Measurements from ENCODE around the gene ANKRD2. TPM values are rescaled to one million over a fixed set of nuclear protein-coding genes. Genes with fewer than 3 reads are reported as not detected.
"Not testable (repeated sequence)": the region's sequence is repeated elsewhere in the genome, so short reads cannot be mapped to it uniquely, and the experiment has no call there.

Gene ANKRD2
- total RNA-seq, 3 donors from 2014 or later (not counting 1 experiment from before 2014, with no cell fraction given) = not detected

- H3K27ac Mint-ChIP-seq; H3K27ac ChIP-seq (ENCODE audit: low read length); H3K27me3 Mint-ChIP-seq (ENCODE audit: low read depth in 2 of 2); H3K9me3 Mint-ChIP-seq; H3K4me1 Mint-ChIP-seq; DNase-seq; H3K4me3 Mint-ChIP-seq; intact Hi-C loops (cut with micrococcal nuclease); H3K4me1 ChIP-seq (ENCODE audit: control insufficient read depth, insufficient read depth, low read length); ATAC-seq; H3K27me3 ChIP-seq (ENCODE audit: control insufficient read depth, insufficient read depth, low read length); H3K4me3 ChIP-seq (ENCODE audit: low read length); H3K9me3 ChIP-seq (ENCODE audit: control insufficient read depth, insufficient read depth, low read length); H3K36me3 Mint-ChIP-seq; H3K36me3 ChIP-seq (ENCODE audit: control insufficient read depth, insufficient read depth, low read length): not testable (repeated sequence)
- WGBS (ENCODE audit: insufficient coverage) = 86% methylated on average over 17 of the region's 17 CpGs
These were observed 11.7 kb upstream of the ANKRD2 start for GRCh38 chr10:97560731-97561381.

DNA sequence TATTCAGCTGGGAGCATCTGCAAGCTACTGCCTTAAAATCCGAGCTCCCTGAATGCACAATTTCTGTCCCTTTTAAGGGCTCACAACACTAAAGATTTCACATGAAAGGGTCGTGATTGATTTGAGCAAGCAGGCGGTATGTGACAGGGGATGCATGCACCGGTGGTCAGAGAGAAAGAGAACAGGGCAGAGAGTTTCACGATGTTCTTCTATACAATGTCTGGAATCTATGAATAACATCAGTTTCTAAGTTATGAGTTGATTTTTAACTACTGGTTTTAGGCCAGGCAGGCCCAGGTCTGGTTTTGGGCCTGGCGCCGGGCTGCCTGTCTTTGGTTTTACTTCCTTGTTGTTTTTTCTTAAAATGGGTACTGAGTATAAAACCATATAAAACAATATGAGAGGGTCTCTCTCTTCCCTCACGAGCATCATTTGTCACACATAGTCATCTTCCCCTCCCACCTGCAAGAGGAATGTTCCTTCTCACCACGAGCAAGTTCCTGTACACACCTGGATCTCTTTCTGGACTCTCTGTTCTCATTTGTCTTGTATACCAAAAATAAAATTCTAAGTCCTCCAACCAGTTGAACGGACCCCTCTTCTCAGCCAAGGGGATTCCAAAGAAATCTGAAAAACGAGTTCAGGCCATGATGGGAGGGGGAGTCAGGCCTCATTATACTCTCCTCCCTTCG lies 11.0 kb upstream of the ANKRD2 start:
- H3K27ac ChIP-seq (ENCODE audit: low read length); H3K27ac Mint-ChIP-seq; H3K27me3 Mint-ChIP-seq (ENCODE audit: low read depth in 2 of 2): not testable (repeated sequence)

DNA sequence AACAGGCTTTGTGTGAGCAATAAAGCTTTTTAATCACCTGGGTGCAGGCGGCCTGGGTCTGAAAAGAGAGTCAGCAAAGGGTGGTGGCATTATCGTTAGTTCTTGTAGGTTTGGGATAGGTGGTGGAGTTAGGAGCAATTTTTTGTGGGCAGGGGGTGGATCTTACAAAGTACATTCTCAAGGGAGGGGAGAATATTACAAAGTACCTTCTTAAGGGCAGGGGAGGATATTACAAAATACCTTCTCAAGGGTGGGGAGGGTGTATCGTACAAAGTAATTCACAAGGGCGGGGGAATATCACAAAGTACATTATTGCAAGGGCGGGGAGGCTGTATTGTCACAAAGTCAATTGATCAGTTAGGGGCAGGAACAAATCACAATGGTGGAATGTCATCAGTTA lies 10.2 kb upstream of the ANKRD2 start:
- H3K27me3 ChIP-seq (ENCODE audit: control insufficient read depth, insufficient read depth, low read length); H3K4me1 Mint-ChIP-seq; H3K27ac Mint-ChIP-seq; H3K9me3 Mint-ChIP-seq; H3K9me3 ChIP-seq (ENCODE audit: control insufficient read depth, insufficient read depth, low read length); DNase-seq; ATAC-seq; H3K27me3 Mint-ChIP-seq (ENCODE audit: low read depth in 2 of 2); intact Hi-C loops (cut with micrococcal nuclease); H3K4me3 ChIP-seq (ENCODE audit: low read length); H3K27ac ChIP-seq (ENCODE audit: low read length); H3K36me3 ChIP-seq (ENCODE audit: control insufficient read depth, insufficient read depth, low read length); H3K4me3 Mint-ChIP-seq; H3K36me3 Mint-ChIP-seq; H3K4me1 ChIP-seq (ENCODE audit: control insufficient read depth, insufficient read depth, low read length): not testable (repeated sequence)
- WGBS (ENCODE audit: insufficient coverage) = 96% methylated on average over 5 of the region's 5 CpGs

More for the DNA sequence above, 11.0 kb upstream of the ANKRD2 start:
- H3K27me3 ChIP-seq (ENCODE audit: control insufficient read depth, insufficient read depth, low read length); H3K4me3 Mint-ChIP-seq; H3K36me3 ChIP-seq (ENCODE audit: control insufficient read depth, insufficient read depth, low read length); H3K36me3 Mint-ChIP-seq; H3K4me3 ChIP-seq (ENCODE audit: low read length); H3K4me1 ChIP-seq (ENCODE audit: control insufficient read depth, insufficient read depth, low read length); intact Hi-C loops (cut with micrococcal nuclease); ATAC-seq; H3K9me3 Mint-ChIP-seq; H3K9me3 ChIP-seq (ENCODE audit: control insufficient read depth, insufficient read depth, low read length); H3K4me1 Mint-ChIP-seq; DNase-seq: not testable (repeated sequence)
- WGBS (ENCODE audit: insufficient coverage) = 87% methylated on average over 9 of the region's 12 CpGs

DNA sequence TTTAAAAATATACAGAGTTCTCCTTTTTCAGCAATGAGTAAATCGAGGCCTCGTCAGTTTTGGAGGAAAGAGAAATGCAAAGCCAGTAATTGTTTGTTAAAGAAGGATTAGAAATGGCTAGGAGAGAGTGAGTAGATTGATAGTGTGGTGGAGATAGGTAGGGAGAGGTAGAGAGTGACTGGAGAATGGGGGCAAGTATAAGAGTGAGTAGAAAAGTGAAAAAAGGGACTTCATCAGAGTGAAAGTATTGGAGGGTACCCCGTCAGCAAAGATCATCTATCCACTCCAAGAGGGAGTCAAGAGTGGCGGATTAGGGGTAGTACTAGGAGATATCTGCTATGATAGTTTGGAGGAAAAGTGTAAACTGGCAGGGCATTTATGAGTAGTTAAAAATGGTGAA lies 9.2 kb upstream of the ANKRD2 start:
- H3K4me1 ChIP-seq (ENCODE audit: control insufficient read depth, insufficient read depth, low read length) = no peaks in the 10 kb centered on the region
- H3K27me3 ChIP-seq (ENCODE audit: control insufficient read depth, insufficient read depth, low read length) = no peaks in the 10 kb centered on the region
- H3K36me3 Mint-ChIP-seq = no peaks in the 10 kb centered on the region
- H3K27me3 Mint-ChIP-seq (ENCODE audit: low read depth in 2 of 2) = no peaks in the 10 kb centered on the region
- no peak for ATAC-seq
- WGBS (ENCODE audit: insufficient coverage) = 93% methylated on average over 4 of the region's 4 CpGs
- no peak overlapping the region for H3K27ac Mint-ChIP-seq
- no peak overlapping the region for H3K27ac ChIP-seq (ENCODE audit: low read length)
- no peaks in the 10 kb centered on the region for H3K4me1 Mint-ChIP-seq
- no peaks in the 10 kb centered on the region for H3K9me3 ChIP-seq (ENCODE audit: control insufficient read depth, insufficient read depth, low read length)
- H3K36me3 ChIP-seq (ENCODE audit: control insufficient read depth, insufficient read depth, low read length) = no peaks in the 10 kb centered on the region
- H3K4me3 Mint-ChIP-seq = no peak overlapping the region
- no peaks in the 10 kb centered on the region for H3K9me3 Mint-ChIP-seq
- TF ChIP-seq CTCF (IDR thresholded peaks at IDR 0.05) = no peak
- no peak overlapping the region for H3K4me3 ChIP-seq (ENCODE audit: low read length)
- no peak for DNase-seq
- intact Hi-C loops (cut with micrococcal nuclease) = no loop called here

GRCh38 chr10:97564776-97565175 lies 7.8 kb upstream of the ANKRD2 start:
- no peaks in the 10 kb centered on the region for H3K27me3 Mint-ChIP-seq (ENCODE audit: low read depth in 2 of 2)
- no peak for DNase-seq
- H3K27ac Mint-ChIP-seq = no peak overlapping the region

More at GRCh38 chr10:97564776-97565175, 7.8 kb upstream of the ANKRD2 start:
- Mint-ChIP-seq H3K4me1 (no peaks in the 10 kb centered on the region), H3K4me3 (no peak overlapping the region), H3K9me3 (no peaks in the 10 kb centered on the region), H3K36me3 (no peaks in the 10 kb centered on the region)
- TF ChIP-seq CTCF (IDR thresholded peaks at IDR 0.05) = no peak
- Histone ChIP-seq H3K9me3 (ENCODE audit: control insufficient read depth, insufficient read depth, low read length) (no peaks in the 10 kb centered on the region), H3K4me1 (ENCODE audit: control insufficient read depth, insufficient read depth, low read length) (no peaks in the 10 kb centered on the region), H3K36me3 (ENCODE audit: control insufficient read depth, insufficient read depth, low read length) (no peaks in the 10 kb centered on the region), H3K27me3 (ENCODE audit: control insufficient read depth, insufficient read depth, low read length) (no peaks in the 10 kb centered on the region), H3K27ac (ENCODE audit: low read length) (no peak overlapping the region), H3K4me3 (ENCODE audit: low read length) (no peak overlapping the region)
- WGBS (ENCODE audit: insufficient coverage) = 93% methylated on average over 4 of the region's 4 CpGs
- intact Hi-C loops (cut with micrococcal nuclease) = no loop called here
- ATAC-seq = no peak

Data from natural killer cell (primary cell).